GM19239 (cell line): ENCODE measurements around the gene MED27.
A peak's percentile ranks its signal among the peaks of the same experiment; 100 is the strongest.

Experiments
- DNase-seq: peaks from one replicate; pipeline ENCODE4 v3.0.0; 2011; ENCODE audit warnings: low spot score; ENCODE audit not compliant: insufficient read length
- FAIRE-seq: peaks from 2 replicates; lab custom pipeline; 2011; peaks lifted over from hg19 to GRCh38; lab: Jason Lieb, UNC

Gene MED27

GRCh38 chr9:132079391-132080091, at the start of gene MED27:
Gene MED27, minus strand, starts transcription at chr9:132079867. Its CDS starts 23 bp downstream, at chr9:132079844.
- FAIRE-seq, result peak; percentile 97

GRCh38 chr9:132127888-132128534, 48.3 kb upstream of the MED27 start:
- DNase-seq (no peak), FAIRE-seq (no peak)

More at GRCh38 chr9:132079391-132080091, at the start of gene MED27:
- peak; percentile 93 for DNase-seq

GRCh38 chr9:132126680-132127236, 47.1 kb upstream of the MED27 start:
- FAIRE-seq, result no peak
- DNase-seq, result no peak

- FAIRE-seq, result no peak
- DNase-seq, result no peak
Observed at GRCh38 chr9:132125944-132126679, 46.4 kb upstream of the MED27 start.

- DNase-seq (no peak), FAIRE-seq (no peak)
Observed at GRCh38 chr9:132125361-132125760, 45.7 kb upstream of the MED27 start.

- DNase-seq, result no peak
- FAIRE-seq, result no peak
Observed at GRCh38 chr9:132124800-132125199, 45.1 kb upstream of the MED27 start.

GRCh38 chr9:132121021-132121420, 41.4 kb upstream of the MED27 start:
- no peak for FAIRE-seq
- no peak for DNase-seq

- DNase-seq (no peak), FAIRE-seq (no peak)
Observed at GRCh38 chr9:132117694-132118093, 38.0 kb upstream of the MED27 start.

GRCh38 chr9:132116583-132116982, 36.9 kb upstream of the MED27 start:
- DNase-seq (no peak), FAIRE-seq (no peak)

GRCh38 chr9:132114102-132114707, 34.5 kb upstream of the MED27 start:
- DNase-seq (no peak), FAIRE-seq (no peak)

GRCh38 chr9:132109291-132109690, 29.6 kb upstream of the MED27 start:
- DNase-seq (no peak), FAIRE-seq (no peak)

- DNase-seq, result no peak
- FAIRE-seq, result no peak
Observed at GRCh38 chr9:132108728-132109127, 29.1 kb upstream of the MED27 start.

GRCh38 chr9:132099741-132100407, 20.2 kb upstream of the MED27 start:
- DNase-seq (no peak), FAIRE-seq (no peak)

GRCh38 chr9:132099167-132099566, 19.5 kb upstream of the MED27 start:
- FAIRE-seq (no peak), DNase-seq (no peak)

- DNase-seq, result no peak
- FAIRE-seq, result no peak
Observed at GRCh38 chr9:132094314-132094791, 14.7 kb upstream of the MED27 start.

- DNase-seq (no peak), FAIRE-seq (no peak)
Observed at GRCh38 chr9:132090771-132091170, 11.1 kb upstream of the MED27 start.

- FAIRE-seq (no peak), DNase-seq (no peak)
Observed at GRCh38 chr9:132087438-132088030, 7.9 kb upstream of the MED27 start.

- DNase-seq, result no peak
- no peak for FAIRE-seq
Observed at GRCh38 chr9:132082188-132082587, 2.5 kb upstream of the MED27 start.

GRCh38 chr9:132078699-132079356, 839 bp downstream of the MED27 start:
- FAIRE-seq (no peak), DNase-seq (no peak)
